ENCODE results near the gene ZNF174. TPM values are rescaled to one million over a fixed set of nuclear protein-coding genes. Genes with fewer than 3 reads are reported as not detected.

Gene ZNF174
- total RNA-seq, 1 experiment from 2014 or later = 8.2 TPM

DNA sequence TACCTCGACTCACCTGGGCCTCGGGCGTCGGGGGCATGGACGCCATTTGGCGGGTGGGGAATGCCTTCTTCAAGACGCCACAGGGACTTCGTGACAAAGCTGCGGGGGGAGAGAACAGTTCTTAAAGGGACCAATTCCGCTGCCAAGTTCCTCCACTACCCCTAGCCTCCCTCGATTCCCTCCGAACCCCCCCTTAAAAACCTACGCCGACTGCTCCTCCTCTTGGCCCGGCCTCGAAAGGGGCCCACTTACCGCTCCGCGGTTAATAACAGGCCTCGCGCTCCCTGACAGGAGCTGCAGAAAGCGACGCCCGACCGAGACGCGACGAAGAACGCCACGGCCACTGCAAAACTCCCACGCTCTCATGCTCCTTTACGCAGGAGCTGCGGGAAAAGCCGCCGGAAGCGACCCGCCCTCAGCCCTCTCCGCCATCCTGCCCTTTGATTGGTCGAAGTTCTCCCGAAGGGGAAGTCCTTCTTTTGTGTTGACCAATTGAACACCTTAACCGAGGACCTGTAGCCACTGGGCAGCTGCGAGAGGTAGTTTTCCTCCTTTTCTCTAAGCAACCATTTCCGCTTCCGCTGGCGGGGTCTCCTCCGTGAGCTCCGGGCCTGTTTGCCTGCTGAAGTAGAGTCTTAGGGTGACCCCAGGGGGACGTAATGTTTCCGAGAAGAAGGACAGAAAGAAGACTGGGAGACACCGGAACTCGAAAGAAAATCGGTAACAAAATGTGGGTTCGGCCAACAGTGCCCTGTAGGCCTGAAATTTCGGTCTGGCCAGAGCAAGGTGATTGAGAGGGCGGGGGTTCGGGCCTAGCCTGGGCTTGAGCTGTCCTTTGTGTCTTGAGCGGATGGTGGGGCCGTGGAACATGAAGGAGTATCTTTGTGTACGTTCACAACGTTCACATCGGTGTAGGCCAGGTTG lies 42.4 kb downstream of the ZNF174 start, which contains the start of the genes NAA60 and ZNF597:
TSS of gene NAA60 (plus strand) at position 573 of the 924 bp plus-strand sequence. CDS start 32,548 bp downstream, outside the sequence.
TSS of gene ZNF597 (minus strand) at position 397 of the 924 bp plus-strand sequence. CDS start at position 46, 351 bp downstream.
- H3K27ac ChIP-seq (ENCODE audit: low read depth, low read length) = peak within 1 kb of the TSS; percentile 67
- intact Hi-C loops (cut with micrococcal nuclease) = loop anchor here (10.0 kb wide), 1 partner anchor 179 kb away; no protein-coding TSS in a partner anchor
- peaks cover 0 to 9% of the 10 kb centered on the region in 2 experiments; a peak in 1 of 4 replicates for H3K4me1 ChIP-seq (ENCODE audit: control insufficient read depth in 1 of 2, insufficient read depth in 2 of 2, low read length in 2 of 2)
- BruUV-seq (replicated peaks) = no TSS peak
- POLR2A ChIA-PET = interaction anchor here (1.0 to 2.0 kb wide), 6 partner anchors 10 to 275 kb away, joined by 3 to 10 read pairs (median 4); partner anchors contain the start of genes ZNF174, ZNF200 and ZSCAN32
- DNase-seq (ENCODE audit: low read depth, low spot score) (peak; percentile 83), ATAC-seq (peak; percentile 93)
- H2AFZ ChIP-seq (ENCODE audit: low read depth, low read length, poor library complexity, severe bottlenecking) = no peak within 1 kb of the TSS
- H3K9ac ChIP-seq (ENCODE audit: low read length) = peak within 1 kb of the TSS; percentile 74
- no peak for TF ChIP-seq FOSL1 (IDR thresholded peaks at IDR 0.05; ENCODE audit: low read depth)
- peak; percentile 74 for TF ChIP-seq EGR1 (IDR thresholded peaks at IDR 0.05; ENCODE audit: low read depth)
- TF ChIP-seq ZFX (IDR thresholded peaks at IDR 0.05) = peak; percentile 76
- TF ChIP-seq, protein P1, sequence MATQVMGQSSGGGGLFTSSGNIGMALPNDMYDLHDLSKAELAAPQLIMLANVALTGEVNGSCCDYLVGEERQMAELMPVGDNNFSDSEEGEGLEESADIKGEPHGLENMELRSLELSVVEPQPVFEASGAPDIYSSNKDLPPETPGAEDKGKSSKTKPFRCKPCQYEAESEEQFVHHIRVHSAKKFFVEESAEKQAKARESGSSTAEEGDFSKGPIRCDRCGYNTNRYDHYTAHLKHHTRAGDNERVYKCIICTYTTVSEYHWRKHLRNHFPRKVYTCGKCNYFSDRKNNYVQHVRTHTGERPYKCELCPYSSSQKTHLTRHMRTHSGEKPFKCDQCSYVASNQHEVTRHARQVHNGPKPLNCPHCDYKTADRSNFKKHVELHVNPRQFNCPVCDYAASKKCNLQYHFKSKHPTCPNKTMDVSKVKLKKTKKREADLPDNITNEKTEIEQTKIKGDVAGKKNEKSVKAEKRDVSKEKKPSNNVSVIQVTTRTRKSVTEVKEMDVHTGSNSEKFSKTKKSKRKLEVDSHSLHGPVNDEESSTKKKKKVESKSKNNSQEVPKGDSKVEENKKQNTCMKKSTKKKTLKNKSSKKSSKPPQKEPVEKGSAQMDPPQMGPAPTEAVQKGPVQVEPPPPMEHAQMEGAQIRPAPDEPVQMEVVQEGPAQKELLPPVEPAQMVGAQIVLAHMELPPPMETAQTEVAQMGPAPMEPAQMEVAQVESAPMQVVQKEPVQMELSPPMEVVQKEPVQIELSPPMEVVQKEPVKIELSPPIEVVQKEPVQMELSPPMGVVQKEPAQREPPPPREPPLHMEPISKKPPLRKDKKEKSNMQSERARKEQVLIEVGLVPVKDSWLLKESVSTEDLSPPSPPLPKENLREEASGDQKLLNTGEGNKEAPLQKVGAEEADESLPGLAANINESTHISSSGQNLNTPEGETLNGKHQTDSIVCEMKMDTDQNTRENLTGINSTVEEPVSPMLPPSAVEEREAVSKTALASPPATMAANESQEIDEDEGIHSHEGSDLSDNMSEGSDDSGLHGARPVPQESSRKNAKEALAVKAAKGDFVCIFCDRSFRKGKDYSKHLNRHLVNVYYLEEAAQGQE (IDR thresholded peaks at IDR 0.05; ENCODE audit: low read depth) = no peak
- TF ChIP-seq POLR2A (IDR thresholded peaks at IDR 0.05; ENCODE audit: borderline replicate concordance, extremely low read depth, insufficient read depth, insufficient read length) = peak; percentile 5
- TF ChIP-seq POLR2AphosphoS5 (IDR thresholded peaks at IDR 0.05; ENCODE audit: low read depth, low read length) = peak; percentile 69
- peak; percentile 74 for TF ChIP-seq SP1 (IDR thresholded peaks at IDR 0.05; ENCODE audit: low read depth)
- no peak for TF ChIP-seq SRF (IDR thresholded peaks at IDR 0.05; ENCODE audit: low read depth)
- no peak for TF ChIP-seq JUND (IDR thresholded peaks at IDR 0.05)
- TF ChIP-seq YY1 (IDR thresholded peaks at IDR 0.05; ENCODE audit: extremely low read depth, insufficient replicate concordance, low read depth, low read length) = no peak
- H3K4me3 ChIP-seq (replicated peaks in 1 of 2; ENCODE audit: low read depth in 1 of 2, low read length in 2 of 2) = peak within 1 kb of the TSS; percentile 62 to 82
- H3K9me2 ChIP-seq (ENCODE audit: insufficient read depth) = no peaks in the 10 kb centered on the region
- no peaks in the 10 kb centered on the region for H4K20me1 ChIP-seq (ENCODE audit: insufficient read depth)
- H3K79me2 ChIP-seq (ENCODE audit: insufficient read depth, low read length) = peaks cover 53% of the 10 kb centered on the region
- CTCF ChIA-PET = interaction anchor here (1.2 kb wide), 1 partner anchor 176 kb away, joined by 4 read pairs; no protein-coding TSS in a partner anchor
- RAD21 ChIA-PET (ENCODE audit: low non-redundant PET in 1 of 2, low total read pairs in 2 of 2, uncharacterized antibody in 2 of 2, unreplicated experiment in 2 of 2) = interaction anchor here in 1 of 2 experiments (0.6 kb wide), 1 partner anchor 177 kb away, joined by 3 read pairs; no protein-coding TSS in a partner anchor
- peak within 1 kb of the TSS; percentile 79 for H3K4me2 ChIP-seq (ENCODE audit: low read length)
- H3K27me3 ChIP-seq (ENCODE audit: insufficient read depth, low read length) = no peaks in the 10 kb centered on the region
- H3K36me3 ChIP-seq (ENCODE audit: control insufficient read depth in 1 of 2, insufficient read depth in 2 of 2, low read length in 2 of 2) = peaks cover 2 to 14% of the 10 kb centered on the region in 2 experiments; a peak in 3 of 4 replicates
- H3K9me3 ChIP-seq (ENCODE audit: control insufficient read depth in 1 of 2, insufficient read depth in 1 of 2, low read depth in 1 of 2, low read length in 2 of 2) = 0 out of 4 replicates have a peak, but pooled peaks cover 0 to 4% of the 10 kb centered on the region in 2 experiments
